IMR-90 (cell line): ENCODE measurements around the gene FNBP1.

Experiments
- BHLHE40 ChIP-seq: fragments of 150-350 bp; IDR thresholded peaks from 2 replicates; pipeline ENCODE4 v1.6.1; 2016; ENCODE audit warnings: mild to moderate bottlenecking, low read depth, low read length
- CEBPB ChIP-seq: IDR thresholded peaks from 2 replicates; pipeline ENCODE4 v1.6.1; 2012; ENCODE audit warnings: low read depth, low read length, improper control_type of control experiment
- FOS ChIP-seq: fragments of 150-350 bp; IDR thresholded peaks from 2 replicates; pipeline ENCODE4 v1.6.1; 2016; ENCODE audit warnings: low read depth, low read length
- MAFK ChIP-seq: IDR thresholded peaks from 2 replicates; pipeline ENCODE4 v1.6.1; 2012; ENCODE audit warnings: low read depth, low read length, improper control_type of control experiment
- MAZ ChIP-seq: IDR thresholded peaks from 2 replicates; pipeline ENCODE4 v1.6.1; 2012; ENCODE audit warnings: low read depth, mild to moderate bottlenecking, low read length, improper control_type of control experiment, moderate library complexity, borderline replicate concordance
- POLR2A ChIP-seq: IDR thresholded peaks from 2 replicates; pipeline ENCODE4 v1.6.1; 2012; ENCODE audit warnings: mild to moderate bottlenecking, low read depth, low read length
- RAD21 ChIP-seq: IDR thresholded peaks from 2 replicates; pipeline ENCODE4 v1.6.1; 2012; ENCODE audit warnings: low read length, improper control_type of control experiment
- RCOR1 ChIP-seq: IDR thresholded peaks from 2 replicates; pipeline ENCODE4 v1.6.1; 2012; ENCODE audit warnings: mild to moderate bottlenecking, low read length, improper control_type of control experiment; ENCODE audit not compliant: insufficient replicate concordance
- RFX5 ChIP-seq: IDR thresholded peaks from 2 replicates; pipeline ENCODE4 v1.8.0; 2012; ENCODE audit warnings: low read depth, mild to moderate bottlenecking, low read length, moderate library complexity
- SMC3 ChIP-seq: fragments of 150-350 bp; IDR thresholded peaks from 2 replicates; pipeline ENCODE4 v1.6.1; 2016; ENCODE audit warnings: low read depth, mild to moderate bottlenecking, antibody characterized with exemption, low read length, moderate library complexity
- USF2 ChIP-seq: fragments of 150-350 bp; IDR thresholded peaks from 2 replicates; pipeline ENCODE4 v1.6.1; 2017; ENCODE audit warnings: mild to moderate bottlenecking, antibody characterized with exemption, low read length, low read depth
- TF ChIP-seq, protein P1 (sequence below): conservative IDR thresholded peaks from 2 replicates; pipeline ENCODE4 v1.5.1; 2012; ENCODE audit warnings: mild to moderate bottlenecking, low read depth, low read length, improper control_type of control experiment
- TF ChIP-seq, protein P2 (sequence below): fragments of 150-350 bp; IDR thresholded peaks from 2 replicates; pipeline ENCODE4 v1.6.1; 2016; ENCODE audit warnings: low read depth, mild to moderate bottlenecking, low read length, moderate library complexity, borderline replicate concordance

DNA sequence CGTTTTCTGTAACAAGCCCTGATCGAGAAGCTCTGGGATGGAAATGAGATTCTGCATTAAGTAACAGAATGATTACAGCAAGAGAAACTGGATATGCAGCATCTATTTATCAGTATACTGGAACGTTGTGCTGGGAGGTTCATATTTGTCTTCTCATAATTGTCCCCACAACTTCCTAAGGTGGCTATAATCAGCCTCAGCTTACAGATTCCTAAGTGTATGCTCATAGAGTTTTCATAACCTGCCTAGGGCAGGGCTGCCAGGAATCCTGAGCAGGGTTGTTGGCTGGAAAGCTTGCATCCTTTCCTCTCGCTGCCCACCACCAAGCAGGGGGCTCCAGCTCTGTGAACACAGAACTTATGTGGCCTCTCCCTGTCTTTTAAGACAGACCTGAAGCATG, 70.2 kb downstream of the FNBP1 start:
- TF ChIP-seq RCOR1 (no peak), USF2 (no peak), POLR2A (no peak), RFX5 (no peak), CEBPB (no peak), MAFK (no peak), FOS (no peak), MAZ (no peak), SMC3 (no peak), RAD21 (no peak), BHLHE40 (no peak)
- TF ChIP-seq, protein P1, sequence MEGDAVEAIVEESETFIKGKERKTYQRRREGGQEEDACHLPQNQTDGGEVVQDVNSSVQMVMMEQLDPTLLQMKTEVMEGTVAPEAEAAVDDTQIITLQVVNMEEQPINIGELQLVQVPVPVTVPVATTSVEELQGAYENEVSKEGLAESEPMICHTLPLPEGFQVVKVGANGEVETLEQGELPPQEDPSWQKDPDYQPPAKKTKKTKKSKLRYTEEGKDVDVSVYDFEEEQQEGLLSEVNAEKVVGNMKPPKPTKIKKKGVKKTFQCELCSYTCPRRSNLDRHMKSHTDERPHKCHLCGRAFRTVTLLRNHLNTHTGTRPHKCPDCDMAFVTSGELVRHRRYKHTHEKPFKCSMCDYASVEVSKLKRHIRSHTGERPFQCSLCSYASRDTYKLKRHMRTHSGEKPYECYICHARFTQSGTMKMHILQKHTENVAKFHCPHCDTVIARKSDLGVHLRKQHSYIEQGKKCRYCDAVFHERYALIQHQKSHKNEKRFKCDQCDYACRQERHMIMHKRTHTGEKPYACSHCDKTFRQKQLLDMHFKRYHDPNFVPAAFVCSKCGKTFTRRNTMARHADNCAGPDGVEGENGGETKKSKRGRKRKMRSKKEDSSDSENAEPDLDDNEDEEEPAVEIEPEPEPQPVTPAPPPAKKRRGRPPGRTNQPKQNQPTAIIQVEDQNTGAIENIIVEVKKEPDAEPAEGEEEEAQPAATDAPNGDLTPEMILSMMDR: no peak
- TF ChIP-seq, protein P2, sequence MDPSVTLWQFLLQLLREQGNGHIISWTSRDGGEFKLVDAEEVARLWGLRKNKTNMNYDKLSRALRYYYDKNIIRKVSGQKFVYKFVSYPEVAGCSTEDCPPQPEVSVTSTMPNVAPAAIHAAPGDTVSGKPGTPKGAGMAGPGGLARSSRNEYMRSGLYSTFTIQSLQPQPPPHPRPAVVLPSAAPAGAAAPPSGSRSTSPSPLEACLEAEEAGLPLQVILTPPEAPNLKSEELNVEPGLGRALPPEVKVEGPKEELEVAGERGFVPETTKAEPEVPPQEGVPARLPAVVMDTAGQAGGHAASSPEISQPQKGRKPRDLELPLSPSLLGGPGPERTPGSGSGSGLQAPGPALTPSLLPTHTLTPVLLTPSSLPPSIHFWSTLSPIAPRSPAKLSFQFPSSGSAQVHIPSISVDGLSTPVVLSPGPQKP: no peak
